ENCODE data around the gene CRIP1. TPM values are rescaled to one million over a fixed set of nuclear protein-coding genes. Genes with fewer than 3 reads are reported as not detected.

CRIP1 gene
- total RNA-seq, 4 donors from 2014 or later = 26.4 to 77.8 (median 33.5) TPM

GRCh38 chr14:105533811-105534498 lies 47.3 kb downstream of the CRIP1 start:
- H3K36me3 ChIP-seq = peaks cover 0 to 32% (median 0%) of the 10 kb centered on the region in 3 donors
- DNase-seq (ENCODE audit: low spot score in 2 of 2) = no peak
- H3K4me1 ChIP-seq = peaks cover 0 to 11% (median 3%) of the 10 kb centered on the region in 4 donors
- H3K27ac ChIP-seq = no peak overlapping the region
- no peak for TF ChIP-seq EP300 (IDR thresholded peaks at IDR 0.05)
- TF ChIP-seq POLR2A (IDR thresholded peaks at IDR 0.05) = no peak
- no peak for TF ChIP-seq CTCF (IDR thresholded peaks at IDR 0.05)
- H3K9me3 ChIP-seq = no peaks in the 10 kb centered on the region
- no peak overlapping the region for H3K4me3 ChIP-seq
- peaks cover 0 to 16% of the 10 kb centered on the region in 2 donors for H3K27me3 ChIP-seq
- whole genome bisulfite sequencing, 2 donors = 71 to 73% methylated on average over 21 of the region's 21 CpGs

- Histone ChIP-seq H3K27ac (no peak overlapping the region), H3K4me1 (peaks cover 0 to 6% (median 0%) of the 10 kb centered on the region in 4 donors), H3K27me3 (peaks cover 0 to 15% of the 10 kb centered on the region in 2 donors), H3K4me3 (no peak overlapping the region), H3K9me3 (no peaks in the 10 kb centered on the region), H3K36me3 (peaks cover 0 to 26% (median 0%) of the 10 kb centered on the region in 3 donors)
- WGBS, 2 donors = 64 to 65% methylated on average over 10 to 12 of the region's 13 CpGs
- no peak for DNase-seq (ENCODE audit: low spot score in 2 of 2)
- TF ChIP-seq POLR2A (IDR thresholded peaks at IDR 0.05) (no peak), EP300 (IDR thresholded peaks at IDR 0.05) (no peak), CTCF (IDR thresholded peaks at IDR 0.05) (no peak)
Measured at GRCh38 chr14:105534586-105534985, 47.9 kb downstream of the CRIP1 start.

GRCh38 chr14:105536051-105536450 lies 49.4 kb downstream of the CRIP1 start:
- DNase-seq (ENCODE audit: low spot score in 2 of 2) = no peak
- Histone ChIP-seq H3K4me1 (peaks cover 0 to 6% (median 0%) of the 10 kb centered on the region in 4 donors), H3K36me3 (peaks cover 0 to 11% (median 0%) of the 10 kb centered on the region in 3 donors), H3K4me3 (no peak overlapping the region), H3K27ac (no peak overlapping the region), H3K9me3 (no peaks in the 10 kb centered on the region), H3K27me3 (peaks cover 0 to 18% of the 10 kb centered on the region in 2 donors)
- WGBS, 2 donors = 76 to 80% methylated on average over 4 to 7 of the region's 7 CpGs
- no peak for TF ChIP-seq EP300 (IDR thresholded peaks at IDR 0.05)
- no peak for TF ChIP-seq POLR2A (IDR thresholded peaks at IDR 0.05)
- no peak for TF ChIP-seq CTCF (IDR thresholded peaks at IDR 0.05)

GRCh38 chr14:105536691-105537579 lies 50.2 kb downstream of the CRIP1 start:
- Histone ChIP-seq H3K9me3 (no peaks in the 10 kb centered on the region), H3K36me3 (peaks cover 0 to 2% (median 0%) of the 10 kb centered on the region in 3 donors), H3K4me1 (peaks cover 0 to 6% (median 0%) of the 10 kb centered on the region in 4 donors), H3K27me3 (peaks cover 0 to 18% of the 10 kb centered on the region in 2 donors), H3K4me3 (no peak overlapping the region), H3K27ac (no peak overlapping the region)
- no peak for DNase-seq (ENCODE audit: low spot score in 2 of 2)
- 78 to 81% methylated on average over 32 to 34 of the region's 34 CpGs for WGBS, 2 donors
- TF ChIP-seq EP300 (IDR thresholded peaks at IDR 0.05) = no peak
- no peak for TF ChIP-seq POLR2A (IDR thresholded peaks at IDR 0.05)
- TF ChIP-seq CTCF (IDR thresholded peaks at IDR 0.05) = no peak

All from tibial nerve (tissue), 4 donors.